Fibroblast of pulmonary artery (primary cell): ENCODE measurements around the gene PLCG2.

ENCODE experiments used
- DNase-seq: peaks from one replicate; pipeline ENCODE4 v3.0.0-alpha.2; 2010; ENCODE audit warnings: low read depth
- H3K4me3 ChIP-seq: replicated peaks from 2 replicates; pipeline ENCODE4 v1.5.1; 2011; ENCODE audit warnings: low read depth, mild to moderate bottlenecking, control low read depth, low read length, moderate library complexity
- TF ChIP-seq, protein P1 (sequence below): IDR thresholded peaks from 2 replicates; pipeline ENCODE4 v1.5.1; 2011; ENCODE audit warnings: mild to moderate bottlenecking, control low read depth, low read length, inconsistent platforms; ENCODE audit errors: missing control alignments

Gene PLCG2

DNA sequence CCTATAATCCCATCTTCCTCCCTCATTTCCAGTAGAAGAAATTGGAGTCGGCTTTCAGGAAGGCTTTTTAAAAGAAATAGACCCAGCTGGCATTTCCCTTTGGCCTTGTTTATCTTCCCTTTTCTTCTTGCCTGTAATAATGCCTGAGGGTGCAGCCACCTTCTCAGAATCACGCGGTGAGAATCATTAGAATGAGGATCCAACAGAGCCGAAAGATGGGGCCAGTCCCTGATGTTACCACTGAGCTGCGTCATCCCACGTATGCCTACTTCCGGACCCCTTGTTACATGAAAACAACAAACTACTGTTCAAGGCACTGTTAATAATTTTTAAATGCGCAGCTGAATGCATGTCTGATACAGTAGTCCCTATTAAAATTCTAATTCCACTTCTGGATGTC is 208.0 kb downstream of the PLCG2 start:
- DNase-seq, result no peak
- no peak overlapping the region for H3K4me3 ChIP-seq
- TF ChIP-seq, protein P1, sequence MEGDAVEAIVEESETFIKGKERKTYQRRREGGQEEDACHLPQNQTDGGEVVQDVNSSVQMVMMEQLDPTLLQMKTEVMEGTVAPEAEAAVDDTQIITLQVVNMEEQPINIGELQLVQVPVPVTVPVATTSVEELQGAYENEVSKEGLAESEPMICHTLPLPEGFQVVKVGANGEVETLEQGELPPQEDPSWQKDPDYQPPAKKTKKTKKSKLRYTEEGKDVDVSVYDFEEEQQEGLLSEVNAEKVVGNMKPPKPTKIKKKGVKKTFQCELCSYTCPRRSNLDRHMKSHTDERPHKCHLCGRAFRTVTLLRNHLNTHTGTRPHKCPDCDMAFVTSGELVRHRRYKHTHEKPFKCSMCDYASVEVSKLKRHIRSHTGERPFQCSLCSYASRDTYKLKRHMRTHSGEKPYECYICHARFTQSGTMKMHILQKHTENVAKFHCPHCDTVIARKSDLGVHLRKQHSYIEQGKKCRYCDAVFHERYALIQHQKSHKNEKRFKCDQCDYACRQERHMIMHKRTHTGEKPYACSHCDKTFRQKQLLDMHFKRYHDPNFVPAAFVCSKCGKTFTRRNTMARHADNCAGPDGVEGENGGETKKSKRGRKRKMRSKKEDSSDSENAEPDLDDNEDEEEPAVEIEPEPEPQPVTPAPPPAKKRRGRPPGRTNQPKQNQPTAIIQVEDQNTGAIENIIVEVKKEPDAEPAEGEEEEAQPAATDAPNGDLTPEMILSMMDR, result no peak

DNA sequence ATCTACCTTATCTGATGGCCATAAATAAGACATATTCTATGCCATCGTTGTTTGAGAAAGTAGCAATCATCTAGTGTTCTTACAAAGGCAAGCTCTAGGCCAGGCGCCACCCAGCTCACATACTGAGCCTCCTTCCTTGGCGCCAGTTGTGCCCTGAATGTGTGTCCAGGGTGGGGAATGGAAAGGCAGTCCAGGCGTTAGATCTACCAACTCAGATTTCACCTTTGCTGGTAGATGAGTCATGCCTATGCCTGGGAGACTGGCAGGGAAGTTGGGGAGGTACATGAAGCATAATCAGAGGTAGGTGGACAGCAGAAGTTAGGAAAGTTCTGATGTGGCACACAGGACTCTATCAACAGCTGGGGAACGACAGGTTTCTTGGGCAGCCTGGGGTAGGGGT is 208.6 kb downstream of the PLCG2 start:
- no peak for DNase-seq
- TF ChIP-seq, protein P1, result no peak
- no peak overlapping the region for H3K4me3 ChIP-seq

DNA sequence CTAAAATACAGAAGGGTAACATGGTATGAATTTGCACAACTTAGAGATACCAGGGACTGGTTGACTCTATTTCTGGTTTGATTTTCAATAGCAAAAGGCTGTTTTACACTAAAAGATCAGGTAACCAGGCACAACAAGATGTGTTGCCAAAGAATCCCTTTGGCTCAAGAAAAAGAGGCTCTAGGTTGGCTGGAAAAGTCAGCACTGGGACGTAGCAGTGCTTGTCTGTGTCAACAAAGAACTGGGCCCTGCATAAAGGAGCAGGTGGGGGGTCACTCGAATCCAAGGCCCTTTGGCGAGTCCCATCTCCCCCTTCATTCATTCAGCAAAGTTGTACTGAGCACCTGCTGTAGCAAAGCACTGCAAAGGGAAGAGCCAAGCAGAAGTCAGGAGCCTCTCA is 213.8 kb downstream of the PLCG2 start:
- no peak for DNase-seq
- no peak overlapping the region for H3K4me3 ChIP-seq
- TF ChIP-seq, protein P1, result no peak

DNA sequence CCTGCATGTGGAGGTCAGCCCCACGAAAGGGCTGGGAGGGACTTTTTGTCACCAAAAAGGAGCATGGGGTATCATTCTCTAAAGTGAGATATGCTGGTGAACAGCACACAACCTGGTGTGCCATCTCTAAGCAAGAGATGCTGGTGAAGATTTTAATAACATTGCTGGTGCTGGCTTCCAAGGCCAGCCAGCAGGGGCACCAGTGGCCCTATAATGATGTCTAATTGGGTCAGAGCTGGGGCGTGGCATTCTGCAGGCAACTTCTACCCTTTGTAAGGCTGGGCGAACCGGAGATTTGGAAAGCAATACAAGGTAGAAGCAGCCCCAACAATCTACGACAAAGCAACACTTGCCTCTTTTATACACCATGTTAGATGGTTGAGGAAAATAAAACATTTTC is 215.4 kb downstream of the PLCG2 start:
- TF ChIP-seq, protein P1, result no peak
- H3K4me3 ChIP-seq, result no peak overlapping the region
- DNase-seq, result no peak

DNA sequence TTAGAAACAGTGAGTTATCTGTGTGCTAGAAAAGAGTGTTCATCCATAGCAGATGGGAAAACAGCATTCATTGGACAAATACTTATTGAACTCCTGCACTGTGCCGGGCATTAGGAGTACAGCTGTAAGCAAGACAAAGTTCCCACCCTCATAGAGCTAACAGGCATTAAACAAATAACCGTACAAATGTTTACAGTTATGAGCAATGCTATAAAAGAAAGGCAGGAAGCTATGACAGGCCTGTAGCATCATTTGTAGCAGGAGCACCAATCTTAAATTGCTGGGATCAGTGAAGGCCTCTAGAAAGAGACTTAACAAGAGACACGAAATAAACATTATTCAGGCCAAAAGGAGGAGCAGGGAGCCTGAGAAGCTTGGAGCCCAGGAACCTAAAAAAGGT is 216.6 kb downstream of the PLCG2 start:
- peak; percentile 11 for DNase-seq
- TF ChIP-seq, protein P1, result no peak
- no peak overlapping the region for H3K4me3 ChIP-seq

DNA sequence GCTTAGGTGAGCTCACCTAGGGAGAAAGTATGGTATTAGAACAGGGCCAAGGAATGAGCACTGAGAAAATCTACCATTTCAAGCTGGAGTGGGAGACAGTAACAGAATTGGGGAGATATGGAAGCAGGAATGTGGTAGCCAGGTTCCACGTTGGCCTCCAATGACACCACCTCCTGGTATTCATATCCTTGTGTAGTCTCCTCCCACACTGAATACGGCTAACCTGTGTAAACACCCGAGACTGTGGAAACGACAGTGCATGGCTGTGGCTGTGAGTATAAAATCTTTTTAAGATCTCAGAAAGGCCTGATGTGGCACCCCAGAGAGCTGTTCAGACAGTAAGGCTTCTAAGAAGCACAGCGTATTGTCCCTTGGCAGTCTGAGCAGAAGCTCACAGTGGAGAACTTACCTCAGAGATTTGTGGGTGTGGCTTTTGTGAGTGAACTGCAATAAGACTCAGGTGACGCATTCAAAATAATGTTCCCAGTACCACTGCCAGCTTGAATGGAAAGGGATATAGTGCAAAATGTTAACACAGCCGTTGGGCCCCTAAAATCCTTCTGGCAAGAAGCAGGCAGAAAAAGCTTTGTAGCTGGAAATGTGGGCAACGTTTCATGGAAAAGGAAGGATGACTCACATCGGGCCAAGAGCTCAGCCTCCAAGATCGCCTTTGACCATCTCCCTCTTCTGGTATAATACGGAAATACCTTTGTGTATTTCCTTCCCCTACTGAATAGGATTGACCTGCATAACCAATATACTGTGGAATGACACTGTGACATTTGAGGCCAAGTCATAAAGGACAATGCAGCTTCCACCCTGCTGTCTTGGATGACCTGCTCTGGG is 217.8 kb downstream of the PLCG2 start:
- TF ChIP-seq, protein P1, result peak; percentile 37
- peak; percentile 66 for DNase-seq
- H3K4me3 ChIP-seq, result no peak overlapping the region

DNA sequence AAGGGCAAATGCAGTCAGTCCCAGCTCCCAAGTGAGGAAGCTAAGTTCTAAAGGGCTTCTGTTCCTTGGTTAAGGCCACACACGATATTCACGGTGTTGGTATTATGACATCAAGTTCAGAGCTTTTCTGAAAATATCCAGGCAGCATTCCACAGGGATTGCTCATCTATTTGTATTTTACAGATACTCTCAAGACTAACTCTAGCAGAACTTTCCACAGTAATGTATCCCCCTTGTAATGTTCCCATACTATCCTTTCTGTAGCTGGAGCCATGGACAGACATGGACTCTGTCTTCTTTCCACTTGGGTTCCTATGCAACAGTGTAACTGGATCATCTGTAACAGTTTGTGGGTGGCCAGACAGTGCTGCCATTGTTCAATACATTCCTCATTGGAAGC is 218.6 kb downstream of the PLCG2 start:
- TF ChIP-seq, protein P1, result no peak
- peak; percentile 80 for DNase-seq

More for the DNA sequence above, 218.6 kb downstream of the PLCG2 start:
- no peak overlapping the region for H3K4me3 ChIP-seq
